ENCODE measurements around the gene PLCD4. TPM values are rescaled to one million over a fixed set of nuclear protein-coding genes. Genes with fewer than 3 reads are reported as not detected.

The PLCD4 gene
- total RNA-seq, 1 donor from 2014 or later, result 24.7 TPM

DNA sequence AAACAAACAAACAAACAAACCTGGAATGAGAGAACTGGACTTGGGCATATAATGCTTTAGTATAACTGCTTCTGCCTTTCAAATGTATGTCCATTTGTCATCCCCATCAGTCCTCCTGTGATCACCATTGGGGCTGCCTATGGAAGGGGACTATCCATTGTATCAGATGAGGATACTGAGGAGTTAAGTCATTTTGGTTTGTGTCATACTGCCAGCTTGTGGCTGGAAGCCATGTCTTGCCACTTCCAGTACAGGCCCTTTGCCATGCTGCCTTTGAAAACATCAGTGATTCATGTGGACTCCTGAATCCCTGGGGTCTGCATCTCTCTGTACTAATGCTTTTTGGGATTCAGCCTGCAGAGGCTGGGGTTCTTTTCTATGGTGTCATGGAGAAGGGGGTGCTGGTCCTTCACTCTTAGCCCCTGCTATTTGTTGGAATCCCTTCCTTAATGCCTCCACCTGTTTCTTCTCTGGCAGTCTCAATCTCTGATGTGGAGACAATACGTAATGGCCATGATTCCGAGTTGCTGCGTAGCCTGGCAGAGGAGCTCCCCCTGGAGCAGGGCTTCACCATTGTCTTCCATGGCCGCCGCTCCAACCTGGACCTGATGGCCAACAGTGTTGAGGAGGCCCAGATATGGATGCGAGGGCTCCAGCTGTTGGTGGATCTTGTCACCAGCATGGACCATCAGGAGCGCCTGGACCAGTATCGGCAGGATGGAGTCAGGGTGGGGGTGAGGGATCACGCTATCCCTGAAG lies 10.6 kb downstream of the PLCD4 start:
- Mint-ChIP-seq H3K36me3 (ENCODE audit: unreplicated experiment) (peaks cover 25% of the 10 kb centered on the region), H3K4me1 (ENCODE audit: unreplicated experiment) (peaks cover 5% of the 10 kb centered on the region), H3K9me3 (ENCODE audit: unreplicated experiment) (no peaks in the 10 kb centered on the region), H3K27me3 (ENCODE audit: unreplicated experiment) (no peaks in the 10 kb centered on the region), H3K4me3 (ENCODE audit: unreplicated experiment) (no peak overlapping the region), H3K27ac (ENCODE audit: unreplicated experiment) (no peak overlapping the region)
- no peak for DNase-seq (ENCODE audit: extremely low spot score, unreplicated experiment)
- TF ChIP-seq CTCF (IDR thresholded peaks at IDR 0.05), result peak; percentile 43

DNA sequence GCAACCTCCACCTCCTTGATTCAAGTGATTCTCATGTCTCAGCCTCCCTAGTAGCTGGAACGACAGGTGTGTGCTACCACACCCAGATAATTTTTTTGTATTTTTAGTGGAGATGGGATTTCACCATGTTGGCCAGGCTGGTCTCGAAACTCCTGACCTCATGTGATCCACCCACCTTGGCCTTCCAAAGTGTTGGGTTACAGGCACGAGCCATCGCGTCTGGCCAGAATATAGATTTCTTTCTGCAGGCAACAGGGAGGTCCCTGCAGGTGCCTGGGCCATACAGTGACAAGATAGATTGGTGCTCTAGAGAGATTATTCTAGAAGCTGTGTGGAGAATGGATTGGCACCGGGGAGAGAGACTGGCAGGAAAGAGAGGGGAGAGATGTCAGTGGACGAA lies 13.3 kb downstream of the PLCD4 start:
- DNase-seq (ENCODE audit: extremely low spot score, unreplicated experiment), result no peak

DNA sequence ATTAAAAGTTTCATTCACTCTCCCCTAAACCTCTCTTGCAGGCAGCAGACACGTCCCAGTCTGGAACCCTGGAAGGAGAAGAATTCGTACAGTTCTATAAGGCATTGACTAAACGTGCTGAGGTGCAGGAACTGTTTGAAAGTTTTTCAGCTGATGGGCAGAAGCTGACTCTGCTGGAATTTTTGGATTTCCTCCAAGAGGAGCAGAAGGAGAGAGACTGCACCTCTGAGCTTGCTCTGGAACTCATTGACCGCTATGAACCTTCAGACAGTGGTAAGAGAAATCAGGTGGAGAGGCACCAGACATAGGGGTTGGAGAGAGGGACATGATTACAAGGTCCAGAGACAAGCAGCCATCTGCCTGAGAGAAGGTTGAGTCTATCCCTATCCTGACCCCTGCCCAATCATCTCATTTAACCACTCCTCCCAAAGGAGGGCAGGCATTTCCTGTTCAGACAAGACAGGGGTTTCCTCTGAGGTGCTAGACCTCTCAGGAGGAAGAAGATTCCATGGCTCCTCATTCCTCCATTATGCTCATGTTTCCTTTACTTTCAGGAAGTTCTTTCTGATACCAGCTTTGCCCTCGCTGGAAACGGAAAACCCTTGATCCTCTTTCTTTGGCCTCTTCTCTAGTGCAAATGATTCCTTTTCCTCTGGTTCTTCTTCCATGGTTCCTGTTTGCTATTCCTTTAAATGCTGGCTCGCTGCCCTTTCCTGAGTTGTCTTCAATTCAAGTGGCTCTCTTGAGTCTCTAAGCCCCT lies 15.1 kb downstream of the PLCD4 start:
- no peak for TF ChIP-seq CTCF (IDR thresholded peaks at IDR 0.05)
- peaks cover 25% of the 10 kb centered on the region for H3K36me3 Mint-ChIP-seq (ENCODE audit: unreplicated experiment)
- no peak overlapping the region for H3K27ac Mint-ChIP-seq (ENCODE audit: unreplicated experiment)
- no peaks in the 10 kb centered on the region for H3K9me3 Mint-ChIP-seq (ENCODE audit: unreplicated experiment)
- no peak for DNase-seq (ENCODE audit: extremely low spot score, unreplicated experiment)
- no peak overlapping the region for H3K4me3 Mint-ChIP-seq (ENCODE audit: unreplicated experiment)
- H3K27me3 Mint-ChIP-seq (ENCODE audit: unreplicated experiment), result no peaks in the 10 kb centered on the region
- peaks cover 5% of the 10 kb centered on the region for H3K4me1 Mint-ChIP-seq (ENCODE audit: unreplicated experiment)

More for the DNA sequence above, 13.3 kb downstream of the PLCD4 start:
- no peak overlapping the region for H3K27ac Mint-ChIP-seq (ENCODE audit: unreplicated experiment)
- H3K27me3 Mint-ChIP-seq (ENCODE audit: unreplicated experiment), result no peaks in the 10 kb centered on the region
- no peak overlapping the region for H3K4me3 Mint-ChIP-seq (ENCODE audit: unreplicated experiment)
- no peak for TF ChIP-seq CTCF (IDR thresholded peaks at IDR 0.05)
- peaks cover 25% of the 10 kb centered on the region for H3K36me3 Mint-ChIP-seq (ENCODE audit: unreplicated experiment)
- H3K4me1 Mint-ChIP-seq (ENCODE audit: unreplicated experiment), result peaks cover 5% of the 10 kb centered on the region
- no peaks in the 10 kb centered on the region for H3K9me3 Mint-ChIP-seq (ENCODE audit: unreplicated experiment)

- no peaks in the 10 kb centered on the region for H3K9me3 Mint-ChIP-seq (ENCODE audit: unreplicated experiment)
- TF ChIP-seq CTCF (IDR thresholded peaks at IDR 0.05), result no peak
- no peak for DNase-seq (ENCODE audit: extremely low spot score, unreplicated experiment)
- no peak overlapping the region for H3K27ac Mint-ChIP-seq (ENCODE audit: unreplicated experiment)
- H3K4me3 Mint-ChIP-seq (ENCODE audit: unreplicated experiment), result no peak overlapping the region
- no peaks in the 10 kb centered on the region for H3K27me3 Mint-ChIP-seq (ENCODE audit: unreplicated experiment)
- peaks cover 30% of the 10 kb centered on the region for H3K36me3 Mint-ChIP-seq (ENCODE audit: unreplicated experiment)
- H3K4me1 Mint-ChIP-seq (ENCODE audit: unreplicated experiment), result peaks cover 5% of the 10 kb centered on the region
Measured at GRCh38 chr2:218623366-218623705, 15.6 kb downstream of the PLCD4 start.

- H3K4me1 Mint-ChIP-seq (ENCODE audit: unreplicated experiment), result peaks cover 5% of the 10 kb centered on the region
- no peak for TF ChIP-seq CTCF (IDR thresholded peaks at IDR 0.05)
- H3K9me3 Mint-ChIP-seq (ENCODE audit: unreplicated experiment), result no peaks in the 10 kb centered on the region
- no peaks in the 10 kb centered on the region for H3K27me3 Mint-ChIP-seq (ENCODE audit: unreplicated experiment)
- no peak overlapping the region for H3K4me3 Mint-ChIP-seq (ENCODE audit: unreplicated experiment)
- peaks cover 25% of the 10 kb centered on the region for H3K36me3 Mint-ChIP-seq (ENCODE audit: unreplicated experiment)
- no peak for DNase-seq (ENCODE audit: extremely low spot score, unreplicated experiment)
- no peak overlapping the region for H3K27ac Mint-ChIP-seq (ENCODE audit: unreplicated experiment)
Measured at GRCh38 chr2:218626369-218626768, 18.7 kb downstream of the PLCD4 start.

All from osteocyte (in vitro differentiated cells).